ENCODE results near the gene MSRB2. TPM values are rescaled to one million over a fixed set of nuclear protein-coding genes. Genes with fewer than 3 reads are reported as not detected.

The MSRB2 gene
- total RNA-seq, 1 experiment from 2014 or later = 9.6 TPM

- no peak for TF ChIP-seq E2F5 (CRISPR knock-in tag; IDR thresholded peaks at IDR 0.05)
- TF ChIP-seq E2F4 (CRISPR knock-in tag; IDR thresholded peaks at IDR 0.05; ENCODE audit: borderline replicate concordance, low read depth) = no peak
- TF ChIP-seq IRF1 (CRISPR knock-in tag; IDR thresholded peaks at IDR 0.05) = no peak
These were observed 484 bp upstream of the MSRB2 start (continued) for GRCh38 chr10:23094786-23095403.

- POLR2A ChIA-PET = interaction anchor here (0.6 kb wide), 1 partner anchor 1086 kb away, joined by 6 read pairs; no protein-coding TSS in a partner anchor
- H3K27ac Mint-ChIP-seq = peak overlapping the region; percentile 90
- ATAC-seq (peak; percentile 47), DNase-seq (ENCODE audit: low spot score) (peak; percentile 42)
- no peak for TF ChIP-seq KAT7 (CRISPR knock-in tag; IDR thresholded peaks at IDR 0.05; ENCODE audit: borderline replicate concordance)
- no peak for TF ChIP-seq GRHL2 (CRISPR knock-in tag; IDR thresholded peaks at IDR 0.05; ENCODE audit: insufficient replicate concordance, severe bottlenecking)
- peaks cover 44% of the 10 kb centered on the region for H3K9me3 Mint-ChIP-seq
- CTCF ChIA-PET = interaction anchor here (0.8 kb wide), 1 partner anchor 10 kb away, joined by 3 read pairs; no protein-coding TSS in a partner anchor
- peak overlapping the region; percentile 85 for H3K4me3 Mint-ChIP-seq
- no peaks in the 10 kb centered on the region for H3K27me3 Mint-ChIP-seq (ENCODE audit: low read depth)
- H3K4me1 Mint-ChIP-seq = peaks cover 35% of the 10 kb centered on the region
- H3K36me3 Mint-ChIP-seq = peaks cover 15% of the 10 kb centered on the region
These were observed 805 bp downstream of the MSRB2 start for GRCh38 chr10:23095966-23096801.

GRCh38 chr10:23096802-23097549 is 1.6 kb downstream of the MSRB2 start:
- TF ChIP-seq ETV6 (CRISPR knock-in tag; IDR thresholded peaks at IDR 0.05) (no peak), TEAD1 (CRISPR knock-in tag; IDR thresholded peaks at IDR 0.05) (no peak), E2F4 (CRISPR knock-in tag; IDR thresholded peaks at IDR 0.05; ENCODE audit: borderline replicate concordance, low read depth) (no peak), ZNF121 (CRISPR knock-in tag; IDR thresholded peaks at IDR 0.05) (no peak)
- no peak for DNase-seq (ENCODE audit: low spot score)
- peak overlapping the region; percentile 85 for H3K4me3 Mint-ChIP-seq
- H3K27me3 Mint-ChIP-seq (ENCODE audit: low read depth) = no peaks in the 10 kb centered on the region
- ATAC-seq = no peak
- CTCF ChIA-PET = interaction anchor here (0.8 kb wide), 1 partner anchor 9 kb away, joined by 3 read pairs; no protein-coding TSS in a partner anchor
- peaks cover 41% of the 10 kb centered on the region for H3K9me3 Mint-ChIP-seq
- H3K27ac Mint-ChIP-seq = no peak overlapping the region
- POLR2A ChIA-PET = interaction anchor here (0.6 kb wide), 1 partner anchor 1087 kb away, joined by 6 read pairs; no protein-coding TSS in a partner anchor
- peaks cover 35% of the 10 kb centered on the region for H3K4me1 Mint-ChIP-seq
- peaks cover 16% of the 10 kb centered on the region for H3K36me3 Mint-ChIP-seq

- Mint-ChIP-seq H3K9me3 (peaks cover 24% of the 10 kb centered on the region), H3K4me3 (no peak overlapping the region), H3K27me3 (ENCODE audit: low read depth) (no peaks in the 10 kb centered on the region), H3K27ac (no peak overlapping the region), H3K4me1 (peaks cover 34% of the 10 kb centered on the region), H3K36me3 (peaks cover 10% of the 10 kb centered on the region)
- ChIA-PET CTCF (interaction anchor here (1.5 kb wide), 1 partner anchor 14 kb away, joined by 3 read pairs; no protein-coding TSS in a partner anchor), POLR2A (no interaction called here)
- ATAC-seq (no peak), DNase-seq (ENCODE audit: low spot score) (no peak)
- TF ChIP-seq ZNF317 (CRISPR knock-in tag; IDR thresholded peaks at IDR 0.05; ENCODE audit: borderline replicate concordance, low read depth) (no peak), MAX (CRISPR knock-in tag; IDR thresholded peaks at IDR 0.05) (no peak), MLX (CRISPR knock-in tag; IDR thresholded peaks at IDR 0.05) (no peak), CDX4 (CRISPR knock-in tag; IDR thresholded peaks at IDR 0.05; ENCODE audit: borderline replicate concordance) (no peak), ELF4 (CRISPR knock-in tag; IDR thresholded peaks at IDR 0.05; ENCODE audit: low read depth) (no peak)
These were observed 3.7 kb downstream of the MSRB2 start for GRCh38 chr10:23099079-23099478.

Measured in WTC11 (cell line).